Neural cell (in vitro differentiated cells): ENCODE measurements around the gene CPZ. TPM values are rescaled to one million over a fixed set of nuclear protein-coding genes. Genes with fewer than 3 reads are reported as not detected.

Experiments used
- H2AFZ ChIP-seq: fragments of 200-600, 300-800 bp; sonication (generic), shearing (Covaris generic); 2 replicates; pipeline ENCODE4 v1.6.0; 2014; ENCODE audit warnings: low read depth, mild to moderate bottlenecking, antibody characterized with exemption, low read length, moderate library complexity
- H3F3A ChIP-seq: fragments of 200-600 bp; shearing (Covaris generic); 2 replicates; pipeline ENCODE4 v1.6.1; 2016; ENCODE audit warnings: mild to moderate bottlenecking, moderate library complexity, mixed read lengths, antibody characterized with exemption, low read length; ENCODE audit not compliant: insufficient read depth, poor library complexity, severe bottlenecking
- H3K27ac ChIP-seq: fragments of 200-600, 300-800 bp; sonication (generic), shearing (Covaris generic); 2 replicates; pipeline ENCODE4 v1.5.1; 2014; ENCODE audit warnings: mild to moderate bottlenecking, low read length, moderate library complexity
- H3K27me3 ChIP-seq: fragments of 300-800, 200-600 bp; sonication (generic), shearing (Covaris generic); 2 replicates; pipeline ENCODE4 v1.6.0; 2014; ENCODE audit warnings: mild to moderate bottlenecking, low read depth, low read length, moderate library complexity; ENCODE audit not compliant: insufficient read depth
- H3K36me3 ChIP-seq: fragments of 300-800, 200-600 bp; sonication (generic), shearing (Covaris generic); 2 replicates; pipeline ENCODE4 v1.5.1; 2014; ENCODE audit warnings: mild to moderate bottlenecking, antibody characterized with exemption, low read length, moderate library complexity; ENCODE audit not compliant: insufficient read depth
- H3K4me2 ChIP-seq: fragments of 300-800, 200-600 bp; sonication (generic), shearing (Covaris generic); 2 replicates; pipeline ENCODE4 v1.6.0; 2014; ENCODE audit warnings: mild to moderate bottlenecking, low read length
- H3K4me3 ChIP-seq: fragments of 300-800, 200-600 bp; sonication (generic), shearing (Covaris generic); 2 replicates; pipeline ENCODE4 v1.5.1; 2014; ENCODE audit warnings: mild to moderate bottlenecking, low read length, moderate library complexity
- H3K79me2 ChIP-seq: fragments of 200-600 bp; shearing (Covaris generic); replicated peaks from 2 replicates; pipeline ENCODE4 v1.6.0; 2014; ENCODE audit warnings: mild to moderate bottlenecking, low read length, moderate library complexity; ENCODE audit not compliant: insufficient read depth
- H3K9ac ChIP-seq: fragments of 300-800, 200-600 bp; sonication (generic), shearing (Covaris generic); 2 replicates; pipeline ENCODE4 v1.6.1; 2016; ENCODE audit warnings: mild to moderate bottlenecking, low read length, mixed read lengths
- H3K9me2 ChIP-seq: fragments of 200-600 bp; shearing (Covaris generic); 2 replicates; pipeline ENCODE4 v1.6.1; 2016; ENCODE audit warnings: mild to moderate bottlenecking, low read length, mixed read lengths; ENCODE audit not compliant: insufficient read depth
- H3K9me3 ChIP-seq: fragments of 200-600, 300-800 bp; sonication (generic), shearing (Covaris generic); 2 replicates; pipeline ENCODE4 v1.6.1; 2016; ENCODE audit warnings: mild to moderate bottlenecking, mixed run types, low read length, moderate library complexity, mixed read lengths
- H4K20me1 ChIP-seq: fragments of 200-600 bp; shearing (Covaris generic); 2 replicates; pipeline ENCODE4 v1.6.1; 2016; ENCODE audit warnings: mild to moderate bottlenecking, mixed run types; ENCODE audit not compliant: insufficient read depth
- CTCF ChIP-seq: fragments of 450-650 bp; IDR thresholded peaks from 2 replicates; pipeline ENCODE4 v1.5.1; 2014; ENCODE audit warnings: antibody characterized with exemption, mild to moderate bottlenecking, moderate library complexity; ENCODE audit not compliant: poor library complexity, severe bottlenecking
- EP300 ChIP-seq: fragments of 450-650 bp; conservative IDR thresholded peaks from 2 replicates; pipeline ENCODE4 v1.6.1; 2014; ENCODE audit warnings: antibody characterized with exemption, mild to moderate bottlenecking, moderate library complexity; ENCODE audit not compliant: poor library complexity, severe bottlenecking
- EZH2 ChIP-seq: fragments of 200-600, 300-800 bp; shearing (Covaris generic), sonication (generic); IDR thresholded peaks from 2 replicates; pipeline ENCODE4 v1.6.1; 2014; ENCODE audit warnings: antibody characterized with exemption, low read length, borderline replicate concordance, mild to moderate bottlenecking; ENCODE audit not compliant: insufficient read depth, poor library complexity, severe bottlenecking
- MXI1 ChIP-seq: fragments of 450-650 bp; conservative IDR thresholded peaks from 2 replicates; pipeline ENCODE4 v1.6.1; 2014; ENCODE audit warnings: antibody characterized with exemption, mild to moderate bottlenecking; ENCODE audit not compliant: poor library complexity, severe bottlenecking
- POLR2AphosphoS5 ChIP-seq: IDR thresholded peaks from 2 replicates; pipeline ENCODE4 v1.6.1; 2012
- RAD21 ChIP-seq: fragments of 450-650 bp; conservative IDR thresholded peaks from 2 replicates; pipeline ENCODE4 v1.6.1; 2014; ENCODE audit warnings: antibody characterized with exemption, mild to moderate bottlenecking, moderate library complexity
- REST ChIP-seq: IDR thresholded peaks from 2 replicates; pipeline ENCODE4 v1.6.1; 2012; ENCODE audit warnings: borderline replicate concordance
- SMC3 ChIP-seq: fragments of 450-650 bp; conservative IDR thresholded peaks from 2 replicates; pipeline ENCODE4 v1.6.1; 2014; ENCODE audit warnings: antibody characterized with exemption, mild to moderate bottlenecking, moderate library complexity; ENCODE audit not compliant: poor library complexity
- TAF1 ChIP-seq: IDR thresholded peaks from 2 replicates; pipeline ENCODE4 v1.6.1; 2012; ENCODE audit warnings: low read depth
- polyA plus RNA-seq: library from polyadenylated mRNA; depleted of rRNA; stranded (reverse); fragments of >200 nt; gene quantifications from 2 replicates; pipeline ENCODE4 v1.2.3, GENCODE V29; 2014

CPZ gene
- polyA plus RNA-seq, 1 donor from 2014 or later, result not detected

GRCh38 chr4:8613421-8614364, 21.1 kb downstream of the CPZ start:
- H3K9me3 ChIP-seq, result no peaks in the 10 kb centered on the region
- H4K20me1 ChIP-seq, result no peaks in the 10 kb centered on the region
- H3F3A ChIP-seq, result no peaks in the 10 kb centered on the region
- H3K79me2 ChIP-seq, result no peaks in the 10 kb centered on the region
- H3K36me3 ChIP-seq, result no peaks in the 10 kb centered on the region
- H3K27me3 ChIP-seq, result no peaks in the 10 kb centered on the region
- no peak overlapping the region for H3K27ac ChIP-seq
- H3K9me2 ChIP-seq, result no peaks in the 10 kb centered on the region
- no peak overlapping the region for H3K9ac ChIP-seq
- no peak overlapping the region for H3K4me2 ChIP-seq
- no peak overlapping the region for H3K4me3 ChIP-seq
- no peak overlapping the region for H2AFZ ChIP-seq
- TF ChIP-seq POLR2AphosphoS5, result no peak
- TF ChIP-seq SMC3, result no peak
- TF ChIP-seq RAD21, result no peak
- no peak for TF ChIP-seq TAF1
- TF ChIP-seq EP300, result no peak
- TF ChIP-seq CTCF, result no peak
- no peak for TF ChIP-seq MXI1
- TF ChIP-seq EZH2, result no peak
- TF ChIP-seq REST, result no peak

- Histone ChIP-seq H3K9ac (no peak overlapping the region), H3K36me3 (no peaks in the 10 kb centered on the region), H3K27me3 (no peaks in the 10 kb centered on the region), H3K79me2 (no peaks in the 10 kb centered on the region), H3K4me2 (no peak overlapping the region), H3F3A (no peaks in the 10 kb centered on the region), H3K9me3 (no peaks in the 10 kb centered on the region), H3K4me3 (no peak overlapping the region), H4K20me1 (no peaks in the 10 kb centered on the region), H3K27ac (no peak overlapping the region), H2AFZ (no peak overlapping the region), H3K9me2 (no peaks in the 10 kb centered on the region)
- TF ChIP-seq POLR2AphosphoS5 (no peak), TAF1 (no peak), SMC3 (no peak)
Observed at GRCh38 chr4:8614365-8615193, 22.0 kb downstream of the CPZ start.
